GM19193 (cell line): ENCODE measurements around the gene CHST14.

ENCODE experiments used
- POLR2A ChIP-seq: IDR thresholded peaks from 4 replicates; pipeline ENCODE4 v1.6.1; 2011; ENCODE audit not compliant: insufficient read depth, insufficient read length; ENCODE audit errors: extremely low read depth

Gene CHST14

GRCh38 chr15:40437752-40438687, 32.8 kb upstream of the CHST14 start:
- no peak for TF ChIP-seq POLR2A

- no peak for TF ChIP-seq POLR2A
These were observed 32.1 kb upstream of the CHST14 start for GRCh38 chr15:40438712-40439111.

GRCh38 chr15:40439461-40439959, 31.3 kb upstream of the CHST14 start:
- TF ChIP-seq POLR2A, result no peak

GRCh38 chr15:40439960-40440742, 30.6 kb upstream of the CHST14 start:
- no peak for TF ChIP-seq POLR2A

- TF ChIP-seq POLR2A, result peak; percentile 40
These were observed 29.8 kb upstream of the CHST14 start, which contains the start of gene BAHD1 for GRCh38 chr15:40440743-40441564. TSS of gene BAHD1 (plus strand) at chr15:40440953. CDS start at chr15:40458465, 17,512 bp downstream.

GRCh38 chr15:40441565-40442531, 28.9 kb upstream of the CHST14 start:
- no peak for TF ChIP-seq POLR2A

GRCh38 chr15:40443255-40443654, 27.5 kb upstream of the CHST14 start:
- TF ChIP-seq POLR2A, result no peak

- TF ChIP-seq POLR2A, result no peak
These were observed 26.9 kb upstream of the CHST14 start for GRCh38 chr15:40443846-40444245.

GRCh38 chr15:40444736-40445135, 26.0 kb upstream of the CHST14 start:
- no peak for TF ChIP-seq POLR2A

GRCh38 chr15:40445421-40445922, 25.3 kb upstream of the CHST14 start:
- no peak for TF ChIP-seq POLR2A

GRCh38 chr15:40446144-40446543, 24.6 kb upstream of the CHST14 start:
- TF ChIP-seq POLR2A, result no peak

GRCh38 chr15:40448354-40448753, 22.4 kb upstream of the CHST14 start:
- TF ChIP-seq POLR2A, result no peak

GRCh38 chr15:40449275-40449674, 21.5 kb upstream of the CHST14 start:
- TF ChIP-seq POLR2A, result no peak
